Measurements from ENCODE around the gene IQSEC2. TPM values are rescaled to one million over a fixed set of nuclear protein-coding genes. Genes with fewer than 3 reads are reported as not detected.
A peak's percentile ranks its signal among the peaks of the same experiment; 100 is the strongest.

The IQSEC2 gene
- total and polyA plus RNA-seq, 9 of the 15 experiments (the other 6 are each of a cell fraction or from before 2014, with no cell fraction given): 2.7 to 41.8 (median 20.1) TPM

DNA sequence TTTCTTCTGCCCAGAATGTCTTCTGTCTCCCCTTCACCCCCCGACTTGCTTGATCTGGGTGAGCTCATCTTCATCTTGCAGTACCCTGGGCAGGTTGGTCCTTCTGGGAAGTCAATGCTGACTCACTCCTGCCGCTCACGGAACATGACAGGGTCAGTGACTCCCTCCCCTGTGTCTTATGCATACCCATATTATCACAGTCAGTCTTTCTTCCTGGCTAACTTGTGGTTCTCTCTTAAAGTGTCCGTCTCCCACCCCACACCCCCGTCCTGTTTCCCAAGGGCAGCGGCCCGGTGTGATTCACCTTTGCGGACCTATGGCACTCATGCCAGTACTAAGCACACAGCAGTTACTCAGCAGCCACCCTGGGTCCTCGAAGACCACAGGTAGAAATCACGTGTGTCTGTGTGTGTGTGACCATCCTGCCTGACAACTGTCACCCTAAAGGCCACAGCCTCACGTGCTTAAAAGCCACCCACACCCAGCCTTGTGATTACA, 17.7 kb downstream of the IQSEC2 start (continued):
- TF ChIP-seq, protein P1, sequence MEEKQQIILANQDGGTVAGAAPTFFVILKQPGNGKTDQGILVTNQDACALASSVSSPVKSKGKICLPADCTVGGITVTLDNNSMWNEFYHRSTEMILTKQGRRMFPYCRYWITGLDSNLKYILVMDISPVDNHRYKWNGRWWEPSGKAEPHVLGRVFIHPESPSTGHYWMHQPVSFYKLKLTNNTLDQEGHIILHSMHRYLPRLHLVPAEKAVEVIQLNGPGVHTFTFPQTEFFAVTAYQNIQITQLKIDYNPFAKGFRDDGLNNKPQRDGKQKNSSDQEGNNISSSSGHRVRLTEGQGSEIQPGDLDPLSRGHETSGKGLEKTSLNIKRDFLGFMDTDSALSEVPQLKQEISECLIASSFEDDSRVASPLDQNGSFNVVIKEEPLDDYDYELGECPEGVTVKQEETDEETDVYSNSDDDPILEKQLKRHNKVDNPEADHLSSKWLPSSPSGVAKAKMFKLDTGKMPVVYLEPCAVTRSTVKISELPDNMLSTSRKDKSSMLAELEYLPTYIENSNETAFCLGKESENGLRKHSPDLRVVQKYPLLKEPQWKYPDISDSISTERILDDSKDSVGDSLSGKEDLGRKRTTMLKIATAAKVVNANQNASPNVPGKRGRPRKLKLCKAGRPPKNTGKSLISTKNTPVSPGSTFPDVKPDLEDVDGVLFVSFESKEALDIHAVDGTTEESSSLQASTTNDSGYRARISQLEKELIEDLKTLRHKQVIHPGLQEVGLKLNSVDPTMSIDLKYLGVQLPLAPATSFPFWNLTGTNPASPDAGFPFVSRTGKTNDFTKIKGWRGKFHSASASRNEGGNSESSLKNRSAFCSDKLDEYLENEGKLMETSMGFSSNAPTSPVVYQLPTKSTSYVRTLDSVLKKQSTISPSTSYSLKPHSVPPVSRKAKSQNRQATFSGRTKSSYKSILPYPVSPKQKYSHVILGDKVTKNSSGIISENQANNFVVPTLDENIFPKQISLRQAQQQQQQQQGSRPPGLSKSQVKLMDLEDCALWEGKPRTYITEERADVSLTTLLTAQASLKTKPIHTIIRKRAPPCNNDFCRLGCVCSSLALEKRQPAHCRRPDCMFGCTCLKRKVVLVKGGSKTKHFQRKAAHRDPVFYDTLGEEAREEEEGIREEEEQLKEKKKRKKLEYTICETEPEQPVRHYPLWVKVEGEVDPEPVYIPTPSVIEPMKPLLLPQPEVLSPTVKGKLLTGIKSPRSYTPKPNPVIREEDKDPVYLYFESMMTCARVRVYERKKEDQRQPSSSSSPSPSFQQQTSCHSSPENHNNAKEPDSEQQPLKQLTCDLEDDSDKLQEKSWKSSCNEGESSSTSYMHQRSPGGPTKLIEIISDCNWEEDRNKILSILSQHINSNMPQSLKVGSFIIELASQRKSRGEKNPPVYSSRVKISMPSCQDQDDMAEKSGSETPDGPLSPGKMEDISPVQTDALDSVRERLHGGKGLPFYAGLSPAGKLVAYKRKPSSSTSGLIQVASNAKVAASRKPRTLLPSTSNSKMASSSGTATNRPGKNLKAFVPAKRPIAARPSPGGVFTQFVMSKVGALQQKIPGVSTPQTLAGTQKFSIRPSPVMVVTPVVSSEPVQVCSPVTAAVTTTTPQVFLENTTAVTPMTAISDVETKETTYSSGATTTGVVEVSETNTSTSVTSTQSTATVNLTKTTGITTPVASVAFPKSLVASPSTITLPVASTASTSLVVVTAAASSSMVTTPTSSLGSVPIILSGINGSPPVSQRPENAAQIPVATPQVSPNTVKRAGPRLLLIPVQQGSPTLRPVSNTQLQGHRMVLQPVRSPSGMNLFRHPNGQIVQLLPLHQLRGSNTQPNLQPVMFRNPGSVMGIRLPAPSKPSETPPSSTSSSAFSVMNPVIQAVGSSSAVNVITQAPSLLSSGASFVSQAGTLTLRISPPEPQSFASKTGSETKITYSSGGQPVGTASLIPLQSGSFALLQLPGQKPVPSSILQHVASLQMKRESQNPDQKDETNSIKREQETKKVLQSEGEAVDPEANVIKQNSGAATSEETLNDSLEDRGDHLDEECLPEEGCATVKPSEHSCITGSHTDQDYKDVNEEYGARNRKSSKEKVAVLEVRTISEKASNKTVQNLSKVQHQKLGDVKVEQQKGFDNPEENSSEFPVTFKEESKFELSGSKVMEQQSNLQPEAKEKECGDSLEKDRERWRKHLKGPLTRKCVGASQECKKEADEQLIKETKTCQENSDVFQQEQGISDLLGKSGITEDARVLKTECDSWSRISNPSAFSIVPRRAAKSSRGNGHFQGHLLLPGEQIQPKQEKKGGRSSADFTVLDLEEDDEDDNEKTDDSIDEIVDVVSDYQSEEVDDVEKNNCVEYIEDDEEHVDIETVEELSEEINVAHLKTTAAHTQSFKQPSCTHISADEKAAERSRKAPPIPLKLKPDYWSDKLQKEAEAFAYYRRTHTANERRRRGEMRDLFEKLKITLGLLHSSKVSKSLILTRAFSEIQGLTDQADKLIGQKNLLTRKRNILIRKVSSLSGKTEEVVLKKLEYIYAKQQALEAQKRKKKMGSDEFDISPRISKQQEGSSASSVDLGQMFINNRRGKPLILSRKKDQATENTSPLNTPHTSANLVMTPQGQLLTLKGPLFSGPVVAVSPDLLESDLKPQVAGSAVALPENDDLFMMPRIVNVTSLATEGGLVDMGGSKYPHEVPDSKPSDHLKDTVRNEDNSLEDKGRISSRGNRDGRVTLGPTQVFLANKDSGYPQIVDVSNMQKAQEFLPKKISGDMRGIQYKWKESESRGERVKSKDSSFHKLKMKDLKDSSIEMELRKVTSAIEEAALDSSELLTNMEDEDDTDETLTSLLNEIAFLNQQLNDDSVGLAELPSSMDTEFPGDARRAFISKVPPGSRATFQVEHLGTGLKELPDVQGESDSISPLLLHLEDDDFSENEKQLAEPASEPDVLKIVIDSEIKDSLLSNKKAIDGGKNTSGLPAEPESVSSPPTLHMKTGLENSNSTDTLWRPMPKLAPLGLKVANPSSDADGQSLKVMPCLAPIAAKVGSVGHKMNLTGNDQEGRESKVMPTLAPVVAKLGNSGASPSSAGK (IDR thresholded peaks at IDR 0.05): peak; percentile 44
- TF ChIP-seq ARID1B (IDR thresholded peaks at IDR 0.05) (peak; percentile 53), ZNF124 (CRISPR knock-in tag; IDR thresholded peaks at IDR 0.05) (no peak), SP1 (CRISPR knock-in tag; IDR thresholded peaks at IDR 0.05) (no peak), NRF1 (conservative IDR thresholded peaks at IDR 0.05 in 1 of 2, IDR thresholded peaks at IDR 0.05 in 1 of 2) (peak; percentile 24 to 30; a peak in 2 of 4 replicates), L3MBTL2 (IDR thresholded peaks at IDR 0.05) (peak; percentile 70), SMARCA5 (IDR thresholded peaks at IDR 0.05) (no peak), NFE2 (IDR thresholded peaks at IDR 0.05; ENCODE audit: low read depth) (peak; percentile 90), ZC3H8 (IDR thresholded peaks at IDR 0.05) (no peak), ZNF695 (CRISPR knock-in tag; IDR thresholded peaks at IDR 0.05) (no peak), TOE1 (IDR thresholded peaks at IDR 0.05; ENCODE audit: borderline replicate concordance) (0 out of 2 replicates have a peak, but pooled peaks have one; percentile 33), TOE1 (CRISPR knock-in tag; IDR thresholded peaks at IDR 0.05; ENCODE audit: borderline replicate concordance, low read depth) (no peak)
- TF ChIP-seq, protein P2, sequence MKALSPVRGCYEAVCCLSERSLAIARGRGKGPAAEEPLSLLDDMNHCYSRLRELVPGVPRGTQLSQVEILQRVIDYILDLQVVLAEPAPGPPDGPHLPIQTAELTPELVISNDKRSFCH (CRISPR knock-in tag; IDR thresholded peaks at IDR 0.05): no peak
- TF ChIP-seq, protein P2 (tag; IDR thresholded peaks at IDR 0.05): 0 out of 2 replicates have a peak, but pooled peaks have one; percentile 19
- TF ChIP-seq, protein P3, sequence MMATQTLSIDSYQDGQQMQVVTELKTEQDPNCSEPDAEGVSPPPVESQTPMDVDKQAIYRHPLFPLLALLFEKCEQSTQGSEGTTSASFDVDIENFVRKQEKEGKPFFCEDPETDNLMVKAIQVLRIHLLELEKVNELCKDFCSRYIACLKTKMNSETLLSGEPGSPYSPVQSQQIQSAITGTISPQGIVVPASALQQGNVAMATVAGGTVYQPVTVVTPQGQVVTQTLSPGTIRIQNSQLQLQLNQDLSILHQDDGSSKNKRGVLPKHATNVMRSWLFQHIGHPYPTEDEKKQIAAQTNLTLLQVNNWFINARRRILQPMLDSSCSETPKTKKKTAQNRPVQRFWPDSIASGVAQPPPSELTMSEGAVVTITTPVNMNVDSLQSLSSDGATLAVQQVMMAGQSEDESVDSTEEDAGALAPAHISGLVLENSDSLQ (IDR thresholded peaks at IDR 0.05): peak; percentile 85
- TF ChIP-seq, protein P4, sequence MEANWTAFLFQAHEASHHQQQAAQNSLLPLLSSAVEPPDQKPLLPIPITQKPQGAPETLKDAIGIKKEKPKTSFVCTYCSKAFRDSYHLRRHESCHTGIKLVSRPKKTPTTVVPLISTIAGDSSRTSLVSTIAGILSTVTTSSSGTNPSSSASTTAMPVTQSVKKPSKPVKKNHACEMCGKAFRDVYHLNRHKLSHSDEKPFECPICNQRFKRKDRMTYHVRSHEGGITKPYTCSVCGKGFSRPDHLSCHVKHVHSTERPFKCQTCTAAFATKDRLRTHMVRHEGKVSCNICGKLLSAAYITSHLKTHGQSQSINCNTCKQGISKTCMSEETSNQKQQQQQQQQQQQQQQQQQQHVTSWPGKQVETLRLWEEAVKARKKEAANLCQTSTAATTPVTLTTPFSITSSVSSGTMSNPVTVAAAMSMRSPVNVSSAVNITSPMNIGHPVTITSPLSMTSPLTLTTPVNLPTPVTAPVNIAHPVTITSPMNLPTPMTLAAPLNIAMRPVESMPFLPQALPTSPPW (CRISPR knock-in tag; IDR thresholded peaks at IDR 0.05): peak; percentile 39

All from K562 (cell line).